Astrocyte of the cerebellum (primary cell): ENCODE results near the gene FST.

ENCODE experiments used
- DNase-seq: peaks from one replicate; pipeline ENCODE4 v3.0.0-alpha.2; 2011; ENCODE audit warnings: low read depth
- H3K4me3 ChIP-seq: 2 replicates; pipeline ENCODE4 v1.5.1; 2011; ENCODE audit warnings: mild to moderate bottlenecking, low read depth, low read length, moderate library complexity
- in situ Hi-C: cut with HindIII; loops from 2 replicates; pipeline ENCODE4 v1.10.0; 2017; ENCODE audit warnings: low sequenced_read_pairs
- TF ChIP-seq, protein P1 (sequence below): IDR thresholded peaks from 2 replicates; pipeline ENCODE4 v1.5.1; 2012; ENCODE audit warnings: low read length, low read depth, moderate library complexity, mild to moderate bottlenecking; ENCODE audit errors: missing control alignments

The FST gene

DNA sequence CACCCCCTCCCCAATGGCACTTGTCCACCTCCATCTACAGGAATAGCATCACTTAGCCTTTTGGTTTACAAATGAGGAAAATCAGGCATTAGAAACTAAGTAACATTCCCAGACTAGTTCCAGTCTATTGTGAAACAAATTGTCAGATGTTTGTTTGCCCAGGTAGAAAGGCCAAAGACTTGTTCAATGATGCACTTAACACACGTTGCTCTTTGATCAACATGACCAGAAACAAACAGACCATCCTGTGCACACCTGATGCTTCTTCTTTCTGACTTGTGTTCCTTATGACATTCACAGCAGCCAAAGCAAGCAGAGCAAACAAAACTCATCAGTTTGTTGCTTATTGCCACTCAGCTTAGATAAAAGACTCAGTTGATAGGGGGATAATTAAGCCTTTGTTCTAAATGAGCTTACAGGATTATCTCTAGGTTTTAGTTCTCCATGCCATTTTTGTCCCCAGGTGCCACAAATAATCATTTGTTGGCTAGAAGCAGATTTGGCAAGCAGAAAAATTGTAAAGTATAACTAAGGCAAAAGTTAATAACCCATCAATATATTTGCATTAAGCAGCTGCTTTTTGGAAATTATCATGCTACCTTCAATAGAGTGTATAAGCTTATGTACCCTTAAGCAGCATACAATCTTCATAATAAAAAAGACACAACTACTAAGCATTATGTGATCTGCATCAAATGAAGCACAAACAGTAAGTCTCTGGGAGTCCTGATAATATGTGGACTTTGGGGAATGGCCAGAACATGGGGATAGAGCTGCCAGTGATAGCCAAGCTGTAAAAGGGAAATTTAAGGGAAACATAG is 26.3 kb upstream of the FST start:
- no peak overlapping the region for H3K4me3 ChIP-seq
- no peak for DNase-seq
- in situ Hi-C loops = no loop called here
- TF ChIP-seq, protein P1, sequence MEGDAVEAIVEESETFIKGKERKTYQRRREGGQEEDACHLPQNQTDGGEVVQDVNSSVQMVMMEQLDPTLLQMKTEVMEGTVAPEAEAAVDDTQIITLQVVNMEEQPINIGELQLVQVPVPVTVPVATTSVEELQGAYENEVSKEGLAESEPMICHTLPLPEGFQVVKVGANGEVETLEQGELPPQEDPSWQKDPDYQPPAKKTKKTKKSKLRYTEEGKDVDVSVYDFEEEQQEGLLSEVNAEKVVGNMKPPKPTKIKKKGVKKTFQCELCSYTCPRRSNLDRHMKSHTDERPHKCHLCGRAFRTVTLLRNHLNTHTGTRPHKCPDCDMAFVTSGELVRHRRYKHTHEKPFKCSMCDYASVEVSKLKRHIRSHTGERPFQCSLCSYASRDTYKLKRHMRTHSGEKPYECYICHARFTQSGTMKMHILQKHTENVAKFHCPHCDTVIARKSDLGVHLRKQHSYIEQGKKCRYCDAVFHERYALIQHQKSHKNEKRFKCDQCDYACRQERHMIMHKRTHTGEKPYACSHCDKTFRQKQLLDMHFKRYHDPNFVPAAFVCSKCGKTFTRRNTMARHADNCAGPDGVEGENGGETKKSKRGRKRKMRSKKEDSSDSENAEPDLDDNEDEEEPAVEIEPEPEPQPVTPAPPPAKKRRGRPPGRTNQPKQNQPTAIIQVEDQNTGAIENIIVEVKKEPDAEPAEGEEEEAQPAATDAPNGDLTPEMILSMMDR = no peak

DNA sequence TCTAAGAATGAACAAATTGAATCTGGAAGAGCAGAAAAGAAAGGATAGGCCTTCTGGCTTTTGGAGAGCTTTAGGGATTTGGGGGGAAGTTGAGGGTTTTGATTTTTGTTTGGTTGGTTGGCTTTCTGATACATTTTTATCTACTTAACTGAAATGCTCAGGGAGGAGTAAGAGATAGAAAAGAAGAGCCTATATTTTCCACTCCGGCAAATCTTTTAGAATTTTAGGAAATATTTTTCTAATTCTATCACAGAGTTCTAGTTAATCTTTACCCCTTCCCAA is 25.8 kb upstream of the FST start:
- TF ChIP-seq, protein P1 = no peak
- in situ Hi-C loops = no loop called here
- no peak for DNase-seq
- no peak overlapping the region for H3K4me3 ChIP-seq

DNA sequence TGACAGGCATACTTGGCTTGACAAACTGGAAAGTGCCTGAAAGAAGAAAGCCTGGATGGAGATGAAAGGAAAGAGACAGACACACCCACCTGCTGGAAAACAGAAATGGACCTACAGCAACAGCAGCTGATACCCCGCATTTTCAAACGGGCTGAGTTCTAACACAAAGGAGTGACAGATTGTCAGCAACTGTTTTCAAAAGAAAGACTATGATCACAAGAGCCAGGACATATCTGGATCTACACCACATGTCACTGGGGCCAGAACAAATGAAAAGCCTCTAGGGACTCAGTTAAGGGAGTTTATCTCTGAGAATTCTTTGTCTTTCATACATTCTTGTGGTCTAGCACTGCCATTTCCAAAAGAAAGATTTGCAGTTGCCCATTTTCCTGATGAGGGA is 24.1 kb upstream of the FST start:
- H3K4me3 ChIP-seq = no peak overlapping the region
- DNase-seq = no peak
- TF ChIP-seq, protein P1 = no peak
- in situ Hi-C loops = no loop called here

DNA sequence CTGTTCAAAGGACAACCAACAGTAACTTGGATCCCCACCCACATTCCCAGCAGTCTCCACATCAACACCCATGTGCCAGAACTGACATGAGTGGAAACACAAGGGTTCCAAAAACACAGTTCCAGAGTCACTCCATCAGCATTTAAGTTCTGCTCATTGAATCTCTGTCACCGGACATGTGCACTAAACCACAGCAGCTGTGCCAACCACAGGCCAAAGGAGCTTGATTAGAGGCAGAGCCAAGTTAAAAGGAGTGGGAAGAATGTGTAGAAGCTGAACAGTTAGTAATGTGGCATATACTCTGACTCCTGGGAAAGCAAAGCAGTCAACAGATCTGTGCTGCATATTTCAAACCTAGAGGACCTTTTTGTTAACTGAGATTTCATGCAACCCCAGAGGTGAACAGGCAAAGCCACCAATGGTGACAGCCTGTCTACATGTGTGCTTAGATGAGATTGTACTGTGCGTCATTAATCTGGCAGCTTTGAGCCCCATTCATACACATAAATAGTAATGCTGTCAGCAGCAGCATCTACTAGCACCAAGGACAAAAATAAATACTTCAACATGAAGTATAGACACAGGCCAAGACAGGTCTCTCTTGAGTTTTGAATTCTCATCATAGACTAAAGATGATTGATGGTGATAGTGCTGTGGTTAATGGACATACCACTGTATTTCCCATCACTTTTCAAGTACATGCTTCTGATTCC is 16.4 kb upstream of the FST start:
- DNase-seq = no peak
- in situ Hi-C loops = no loop called here
- H3K4me3 ChIP-seq = no peak overlapping the region
- TF ChIP-seq, protein P1 = no peak

DNA sequence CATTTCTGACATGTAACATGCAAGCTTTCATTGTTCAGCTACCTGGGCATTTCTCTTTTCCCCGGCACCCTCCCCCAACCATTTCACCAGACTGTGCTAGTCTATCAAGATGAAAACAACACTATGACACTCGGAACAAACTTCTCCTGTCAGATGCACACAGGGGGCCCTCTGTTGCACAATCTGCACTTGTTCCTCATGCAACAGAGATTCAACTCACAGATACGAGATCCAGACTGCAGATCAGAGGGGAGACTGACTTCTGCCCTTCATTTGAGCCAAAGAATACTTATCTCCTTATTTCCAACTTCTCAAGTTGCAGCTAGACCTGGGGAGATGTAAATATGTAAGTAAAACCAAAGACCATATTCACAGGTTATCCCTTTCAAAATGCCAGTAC is 15.7 kb upstream of the FST start:
- in situ Hi-C loops = no loop called here
- H3K4me3 ChIP-seq = no peak overlapping the region
- TF ChIP-seq, protein P1 = no peak
- no peak for DNase-seq

DNA sequence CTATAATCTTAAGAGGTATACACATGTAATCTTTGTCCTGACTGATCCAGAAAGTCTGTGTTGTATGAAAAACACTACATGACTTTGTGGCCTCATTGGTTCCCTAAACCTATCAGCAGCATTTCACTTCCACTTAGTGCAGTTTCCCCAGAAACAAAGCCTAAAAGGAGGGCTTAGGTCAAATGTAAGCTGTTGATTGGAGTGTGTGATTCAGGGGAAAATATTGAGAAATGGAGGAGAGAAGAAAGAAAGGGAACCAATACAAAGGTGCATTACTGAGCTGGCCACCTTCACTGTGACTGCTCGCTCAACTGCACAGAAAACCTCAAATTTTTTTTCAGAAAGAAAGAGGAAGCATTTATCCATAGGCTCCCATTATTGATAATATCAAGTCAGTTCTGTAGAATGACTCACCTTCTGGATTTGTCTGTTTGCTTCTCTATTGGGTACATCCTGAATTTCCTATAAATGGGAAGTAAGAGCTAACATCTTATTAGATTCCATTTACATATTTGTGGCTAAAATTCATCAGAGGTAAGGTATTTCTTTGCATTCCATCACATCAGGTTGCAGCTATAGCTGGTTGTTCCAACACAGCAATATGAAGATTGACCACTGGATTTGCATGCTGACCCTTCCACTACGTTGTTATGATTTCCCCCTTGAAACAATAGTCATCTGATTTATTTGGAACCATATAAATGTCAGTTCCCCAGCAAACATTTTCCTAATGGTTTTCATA is 10.3 kb upstream of the FST start:
- in situ Hi-C loops = no loop called here
- TF ChIP-seq, protein P1 = no peak
- H3K4me3 ChIP-seq = no peak overlapping the region
- DNase-seq = peak; percentile 62
